ENCODE results near the gene AATF. TPM values are rescaled to one million over a fixed set of nuclear protein-coding genes. Genes with fewer than 3 reads are reported as not detected.

Gene AATF
- polyA plus RNA-seq = 10 to 100 TPM; 33.2 to 34.1 (median 34.0) TPM

- 0% methylated on average over 83 to 90 of the region's 90 CpGs for WGBS, 3 donors
- H3K27ac ChIP-seq (ENCODE audit: low read depth, low read length) = peak within 1 kb of the TSS; percentile 71
These were observed at the start of gene AATF for GRCh38 chr17:36948717-36949460. TSS of gene AATF (plus strand) at chr17:36948954. CDS start at chr17:36949126, 172 bp downstream.

- no peak overlapping the region for H3K27ac ChIP-seq (ENCODE audit: low read depth, low read length)
- WGBS, 3 donors = 59 to 69% (median 63%) methylated on average over 7 of the region's 7 CpGs
These were observed 49.2 kb upstream of the AATF start for GRCh38 chr17:36899250-36900159.

- H3K27ac ChIP-seq (ENCODE audit: low read depth, low read length) = no peak overlapping the region
- 70 to 80% (median 77%) methylated on average over 7 of the region's 7 CpGs for WGBS, 3 donors
These were observed 48.6 kb upstream of the AATF start for GRCh38 chr17:36900160-36900512.

GRCh38 chr17:36901506-36901905, 47.2 kb upstream of the AATF start:
- 43 to 60% (median 58%) methylated on average over 14 of the region's 14 CpGs for WGBS, 3 donors
- H3K27ac ChIP-seq (ENCODE audit: low read depth, low read length) = no peak overlapping the region

- WGBS, 3 donors = 61 to 76% (median 66%) methylated on average over 10 of the region's 10 CpGs
- H3K27ac ChIP-seq (ENCODE audit: low read depth, low read length) = no peak overlapping the region
These were observed 41.3 kb upstream of the AATF start for GRCh38 chr17:36907407-36907806.

GRCh38 chr17:36910513-36910912, 38.2 kb upstream of the AATF start:
- no peak overlapping the region for H3K27ac ChIP-seq (ENCODE audit: low read depth, low read length)
- WGBS, 3 donors = 63 to 70% (median 68%) methylated on average over 5 of the region's 5 CpGs

GRCh38 chr17:36911001-36911400, 37.8 kb upstream of the AATF start:
- 35 to 64% (median 58%) methylated on average over 3 of the region's 3 CpGs for WGBS, 3 donors
- H3K27ac ChIP-seq (ENCODE audit: low read depth, low read length) = no peak overlapping the region

- H3K27ac ChIP-seq (ENCODE audit: low read depth, low read length) = no peak overlapping the region
- 43 to 47% (median 44%) methylated on average over 4 to 5 of the region's 5 CpGs for WGBS, 3 donors
These were observed 35.6 kb upstream of the AATF start for GRCh38 chr17:36913132-36913531.

- WGBS, 3 donors = 27 to 50% (median 32%) methylated on average over 3 of the region's 3 CpGs
- no peak overlapping the region for H3K27ac ChIP-seq (ENCODE audit: low read depth, low read length)
These were observed 30.5 kb upstream of the AATF start for GRCh38 chr17:36918211-36918691.

GRCh38 chr17:36919407-36919968, 29.3 kb upstream of the AATF start:
- no peak overlapping the region for H3K27ac ChIP-seq (ENCODE audit: low read depth, low read length)
- WGBS, 3 donors = 74 to 79% (median 76%) methylated on average over 7 of the region's 7 CpGs

GRCh38 chr17:36920032-36921005, 28.4 kb upstream of the AATF start:
- 27 to 36% (median 35%) methylated on average over 17 to 18 of the region's 18 CpGs for WGBS, 3 donors
- no peak overlapping the region for H3K27ac ChIP-seq (ENCODE audit: low read depth, low read length)

- WGBS, 3 donors = 65 to 70% (median 66%) methylated on average over 7 of the region's 7 CpGs
- H3K27ac ChIP-seq (ENCODE audit: low read depth, low read length) = no peak overlapping the region
These were observed 27.5 kb upstream of the AATF start for GRCh38 chr17:36921095-36921851.

GRCh38 chr17:36922175-36922574, 26.6 kb upstream of the AATF start:
- no peak overlapping the region for H3K27ac ChIP-seq (ENCODE audit: low read depth, low read length)

- WGBS, 3 donors = 46 to 71% (median 70%) methylated on average over 5 of the region's 5 CpGs
- H3K27ac ChIP-seq (ENCODE audit: low read depth, low read length) = no peak overlapping the region
These were observed 24.9 kb upstream of the AATF start for GRCh38 chr17:36923814-36924221.

GRCh38 chr17:36926226-36926625, 22.5 kb upstream of the AATF start:
- 86 to 93% (median 87%) methylated on average over 3 of the region's 3 CpGs for WGBS, 3 donors
- H3K27ac ChIP-seq (ENCODE audit: low read depth, low read length) = no peak overlapping the region

- 72 to 74% (median 72%) methylated on average over 2 of the region's 2 CpGs for WGBS, 3 donors
- no peak overlapping the region for H3K27ac ChIP-seq (ENCODE audit: low read depth, low read length)
These were observed 22.1 kb upstream of the AATF start for GRCh38 chr17:36926701-36927100.
